ENCODE data around the gene FJX1.

GRCh38 chr11:35635933-35636332 is 17.7 kb downstream of the FJX1 start:
- no peak for TF ChIP-seq CTCF (IDR thresholded peaks at IDR 0.05 in 8 of 11, conservative IDR thresholded peaks at IDR 0.05 in 3 of 11)
- TF ChIP-seq POLR2AphosphoS5 (IDR thresholded peaks at IDR 0.05) = no peak
- TF ChIP-seq POLR2A (IDR thresholded peaks at IDR 0.05) = no peak

All from spleen (tissue), 7 donors.